Measurements from ENCODE around the gene OLFM1. TPM values are rescaled to one million over a fixed set of nuclear protein-coding genes. Genes with fewer than 3 reads are reported as not detected.

Gene OLFM1
- total and polyA plus RNA-seq, 9 of the 15 experiments (the other 6 are each of a cell fraction or from before 2014, with no cell fraction given), result not detected

GRCh38 chr9:135048758-135049444 is 38.6 kb upstream of the OLFM1 start:
- TF ChIP-seq CCNT2 (IDR thresholded peaks at IDR 0.05; ENCODE audit: borderline replicate concordance, extremely low read depth, insufficient read length, low read depth, low read length), result no peak
- no peak for TF ChIP-seq RFX1 (IDR thresholded peaks at IDR 0.05)
- TF ChIP-seq HMGXB4 (CRISPR knock-in tag; IDR thresholded peaks at IDR 0.05), result no peak
- in situ Hi-C loops (cut with MboI) (no loop called here), intact Hi-C loops (cut with micrococcal nuclease) (no loop called here)
- DNase-seq (ENCODE audit: extremely low read depth in 1 of 4, low spot score in 3 of 4) (no peak), FAIRE-seq (no peak), ATAC-seq (no peak)
- Histone ChIP-seq H3K9ac (ENCODE audit: insufficient read depth in 1 of 2, low read depth in 2 of 2, low read length in 2 of 2) (no peak overlapping the region), H3K4me1 (replicated peaks in 1 of 2; ENCODE audit: control insufficient read depth in 2 of 2, insufficient read depth in 2 of 2, low read length in 2 of 2) (no peaks in the 10 kb centered on the region), H3K36me3 (ENCODE audit: control insufficient read depth, insufficient read depth, low read length) (no peaks in the 10 kb centered on the region), H3K9me3 (replicated peaks; ENCODE audit: control insufficient read depth, insufficient read depth, low read depth, low read length) (no peaks in the 10 kb centered on the region), H3K79me2 (ENCODE audit: control insufficient read depth, insufficient read depth, low read length) (no peaks in the 10 kb centered on the region), H3K27ac (ENCODE audit: extremely low read depth, low read depth, low read length) (no peak overlapping the region), H4K20me1 (replicated peaks; ENCODE audit: control insufficient read depth, insufficient read depth, low read length) (no peaks in the 10 kb centered on the region; the same call in none of the 2 replicates), H3K4me2 (ENCODE audit: insufficient read depth, low read length) (no peak overlapping the region), H3K4me3 (no peak overlapping the region), H2AFZ (ENCODE audit: low read depth, low read length) (no peak overlapping the region), H3K27me3 (ENCODE audit: control insufficient read depth in 2 of 2, insufficient read depth in 2 of 2, low read length in 2 of 2) (peaks cover 7 to 61% of the 10 kb centered on the region in 2 experiments; a peak in 4 of 5 replicates), H3K9me1 (ENCODE audit: control insufficient read depth, insufficient read depth, low read length) (no peaks in the 10 kb centered on the region)
- BruUV-seq (replicated peaks), result no TSS peak
- ChIA-PET CTCF (ENCODE audit: low intra/inter-chr PET ratio) (no interaction called here), POLR2A (no interaction called here)
- 5% methylated on average over 17 of the region's 17 CpGs for WGBS (ENCODE audit: insufficient coverage, low coverage, missing lambda C conversion rate)

All from K562 (cell line).